Uterus (tissue), 4 donors: Measurements from ENCODE around the gene PTPRN2. TPM values are rescaled to one million over a fixed set of nuclear protein-coding genes. Genes with fewer than 3 reads are reported as not detected.

Experiments used
- DNase-seq, 2 donors: peaks; one replicate each; pipeline ENCODE4 v3.0.0-alpha.2; 2019 to 2020
- H3K27ac ChIP-seq, 2 donors: fragments of 200-600 bp; sonication (generic); 1 replicate in 1 of 2; 2 replicates in 1 of 2; pipeline ENCODE4 v1.5.1; 2016 to 2018
- H3K27me3 ChIP-seq, 2 donors: fragments of 200-600 bp; sonication (generic); one replicate each; pipeline ENCODE4 v1.5.1; 2018 to 2019; ENCODE audit warnings: control low read depth in 1 of 2
- H3K36me3 ChIP-seq, 2 donors: fragments of 200-600 bp; sonication (generic); one replicate each; pipeline ENCODE4 v1.5.1; 2019; ENCODE audit warnings: control low read depth in 1 of 2
- H3K4me1 ChIP-seq, 2 donors: fragments of 200-600 bp; sonication (generic); one replicate each; pipeline ENCODE4 v1.5.1; 2018 to 2019; ENCODE audit warnings: control low read depth in 1 of 2
- H3K4me3 ChIP-seq, 2 donors: fragments of 200-600 bp; sonication (generic); 1 replicate in 1 of 2; 2 replicates in 1 of 2; pipeline ENCODE4 v1.5.1; 2018 to 2019; ENCODE audit warnings: mild to moderate bottlenecking in 1 of 2
- H3K9me3 ChIP-seq, 2 donors: fragments of 200-600 bp; sonication (generic); one replicate each; pipeline ENCODE4 v1.5.1; 2019; ENCODE audit warnings: control low read depth in 1 of 2
- CTCF ChIP-seq, 4 experiments: fragments of 200-600 bp in 2 of 4; fragments of 450-650 bp in 2 of 4; sonication (generic) in 2 of 4; IDR thresholded peaks; one replicate each; pipeline ENCODE4 v1.5.1; 2016 to 2019; ENCODE audit warnings: antibody characterized with exemption in 4 of 4, mild to moderate bottlenecking in 2 of 4, moderate library complexity in 1 of 4
- POLR2A ChIP-seq, 2 donors: fragments of 450-650 bp; IDR thresholded peaks; one replicate each; pipeline ENCODE4 v1.6.1; 2016; ENCODE audit warnings: antibody characterized with exemption in 2 of 2, mild to moderate bottlenecking in 1 of 2, moderate library complexity in 1 of 2
- intact Hi-C: fragments of 100-400 bp; cut with DNase I; formaldehyde crosslinking; loops from one replicate; pipeline ENCODE4 v1.15.1; 2023; ENCODE audit warnings: low total_unique reads
- total RNA-seq, 4 donors: library from RNA; depleted of rRNA in 3 of 4; stranded (reverse); fragments of >200 nt in 3 of 4; gene quantifications; one replicate each; pipeline versions ENCODE4 v1.1.0 to v1.2.4, GENCODE V29; 2014 to 2023
- donor health status: DM: yes; HTN: yes; CAD: no.

Gene PTPRN2
- total RNA-seq, 4 donors from 2014 or later = 1.2 to 5.2 (median 2.3) TPM

- H3K4me3 ChIP-seq = no peak overlapping the region
- no peaks in the 10 kb centered on the region for H3K36me3 ChIP-seq
- intact Hi-C loops = no loop called here
- DNase-seq = no peak
- H3K4me1 ChIP-seq = no peaks in the 10 kb centered on the region
- H3K27me3 ChIP-seq = no peaks in the 10 kb centered on the region
- H3K27ac ChIP-seq = no peak overlapping the region
- H3K9me3 ChIP-seq = no peaks in the 10 kb centered on the region
- TF ChIP-seq POLR2A (IDR thresholded peaks at IDR 0.05) (no peak), CTCF (IDR thresholded peaks at IDR 0.05) (no peak)
Measured at GRCh38 chr7:158595068-158595467, 7.4 kb upstream of the PTPRN2 start.

GRCh38 chr7:158592541-158592940 is 4.9 kb upstream of the PTPRN2 start:
- Histone ChIP-seq H3K27ac (no peak overlapping the region), H3K36me3 (no peaks in the 10 kb centered on the region), H3K4me3 (no peak overlapping the region), H3K27me3 (no peaks in the 10 kb centered on the region), H3K4me1 (no peaks in the 10 kb centered on the region), H3K9me3 (no peaks in the 10 kb centered on the region)
- TF ChIP-seq CTCF (IDR thresholded peaks at IDR 0.05) = no peak
- TF ChIP-seq POLR2A (IDR thresholded peaks at IDR 0.05) = no peak
- no peak for DNase-seq
- intact Hi-C loops = no loop called here

- no peak overlapping the region for H3K27ac ChIP-seq
- no peak overlapping the region for H3K4me3 ChIP-seq
- H3K9me3 ChIP-seq = no peaks in the 10 kb centered on the region
- intact Hi-C loops = no loop called here
- DNase-seq = no peak
- H3K27me3 ChIP-seq = no peaks in the 10 kb centered on the region
- no peaks in the 10 kb centered on the region for H3K36me3 ChIP-seq
- TF ChIP-seq CTCF (IDR thresholded peaks at IDR 0.05) (no peak), POLR2A (IDR thresholded peaks at IDR 0.05) (no peak)
- H3K4me1 ChIP-seq = peaks cover 0 to 5% of the 10 kb centered on the region in 2 donors
Measured at GRCh38 chr7:158591944-158592343, 4.3 kb upstream of the PTPRN2 start.

- Histone ChIP-seq H3K9me3 (no peaks in the 10 kb centered on the region), H3K4me3 (no peak overlapping the region), H3K27ac (no peak overlapping the region), H3K36me3 (no peaks in the 10 kb centered on the region), H3K27me3 (no peaks in the 10 kb centered on the region), H3K4me1 (peaks cover 6 to 14% of the 10 kb centered on the region in 2 donors)
- intact Hi-C loops = no loop called here
- TF ChIP-seq CTCF (IDR thresholded peaks at IDR 0.05) (no peak), POLR2A (IDR thresholded peaks at IDR 0.05) (no peak)
- no peak for DNase-seq
Measured at GRCh38 chr7:158590181-158590530, 2.5 kb upstream of the PTPRN2 start.

GRCh38 chr7:158589653-158590052 is 2.0 kb upstream of the PTPRN2 start:
- peaks cover 6 to 14% of the 10 kb centered on the region in 2 donors for H3K4me1 ChIP-seq
- no peak overlapping the region for H3K4me3 ChIP-seq
- no peak overlapping the region for H3K27ac ChIP-seq
- H3K36me3 ChIP-seq = no peaks in the 10 kb centered on the region
- no peaks in the 10 kb centered on the region for H3K9me3 ChIP-seq
- intact Hi-C loops = no loop called here
- H3K27me3 ChIP-seq = no peaks in the 10 kb centered on the region
- TF ChIP-seq CTCF (IDR thresholded peaks at IDR 0.05) = no peak
- TF ChIP-seq POLR2A (IDR thresholded peaks at IDR 0.05) = no peak
- no peak for DNase-seq
